Measurements from ENCODE around the gene TINCR.

DNA sequence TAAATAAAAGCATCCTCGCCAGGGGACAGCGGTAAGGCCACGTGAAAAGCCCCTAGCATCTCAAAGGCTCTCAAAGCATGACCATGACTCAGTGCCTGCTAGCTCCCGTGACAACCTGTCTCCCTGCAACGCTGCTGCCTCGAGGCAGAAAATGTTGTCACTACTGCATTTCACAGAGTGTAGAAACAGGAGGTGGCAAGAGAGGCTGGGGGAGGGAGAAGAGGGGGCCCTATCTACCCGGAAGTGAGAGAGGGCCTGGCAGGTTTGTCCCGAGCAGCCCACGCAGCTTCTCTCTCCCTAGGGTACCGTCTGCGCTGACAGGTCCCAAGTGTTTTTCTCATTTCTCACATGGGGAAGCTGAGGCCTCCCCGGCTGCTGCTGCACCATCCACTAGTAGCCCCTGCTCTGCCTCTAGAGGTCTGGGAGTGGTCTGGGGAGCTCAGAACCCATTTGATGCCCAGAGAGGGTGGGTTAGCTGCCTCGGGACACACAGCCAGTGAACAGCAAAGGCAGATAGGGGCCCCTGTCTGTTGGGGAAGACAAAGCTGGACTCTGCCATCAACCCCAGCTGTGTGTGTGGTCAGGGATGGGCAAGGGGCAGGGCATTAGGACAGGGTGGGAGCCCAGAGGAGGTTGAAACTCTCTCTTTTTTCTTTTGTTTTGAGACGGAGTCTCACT lies 3.7 kb downstream of the TINCR start:
- TF ChIP-seq CREB5 (CRISPR knock-in tag; IDR thresholded peaks at IDR 0.05; ENCODE audit: low read depth) (no peak), ZNF8 (CRISPR knock-in tag; IDR thresholded peaks at IDR 0.05) (no peak), BACH2 (CRISPR knock-in tag; IDR thresholded peaks at IDR 0.05; ENCODE audit: borderline replicate concordance) (no peak), ZNF565 (CRISPR knock-in tag; conservative IDR thresholded peaks at IDR 0.05; ENCODE audit: low read depth) (no peak), RARB (CRISPR knock-in tag; IDR thresholded peaks at IDR 0.05) (no peak), TOX (CRISPR knock-in tag; IDR thresholded peaks at IDR 0.05; ENCODE audit: borderline replicate concordance) (no peak), SNAI2 (CRISPR knock-in tag; IDR thresholded peaks at IDR 0.05) (no peak), ZFP3 (CRISPR knock-in tag; IDR thresholded peaks at IDR 0.05) (no peak), CSDC2 (CRISPR knock-in tag; IDR thresholded peaks at IDR 0.05) (no peak), GLIS3 (CRISPR knock-in tag; IDR thresholded peaks at IDR 0.05) (no peak), ESRRG (CRISPR knock-in tag; IDR thresholded peaks at IDR 0.05) (no peak)
- TF ChIP-seq, protein P1, sequence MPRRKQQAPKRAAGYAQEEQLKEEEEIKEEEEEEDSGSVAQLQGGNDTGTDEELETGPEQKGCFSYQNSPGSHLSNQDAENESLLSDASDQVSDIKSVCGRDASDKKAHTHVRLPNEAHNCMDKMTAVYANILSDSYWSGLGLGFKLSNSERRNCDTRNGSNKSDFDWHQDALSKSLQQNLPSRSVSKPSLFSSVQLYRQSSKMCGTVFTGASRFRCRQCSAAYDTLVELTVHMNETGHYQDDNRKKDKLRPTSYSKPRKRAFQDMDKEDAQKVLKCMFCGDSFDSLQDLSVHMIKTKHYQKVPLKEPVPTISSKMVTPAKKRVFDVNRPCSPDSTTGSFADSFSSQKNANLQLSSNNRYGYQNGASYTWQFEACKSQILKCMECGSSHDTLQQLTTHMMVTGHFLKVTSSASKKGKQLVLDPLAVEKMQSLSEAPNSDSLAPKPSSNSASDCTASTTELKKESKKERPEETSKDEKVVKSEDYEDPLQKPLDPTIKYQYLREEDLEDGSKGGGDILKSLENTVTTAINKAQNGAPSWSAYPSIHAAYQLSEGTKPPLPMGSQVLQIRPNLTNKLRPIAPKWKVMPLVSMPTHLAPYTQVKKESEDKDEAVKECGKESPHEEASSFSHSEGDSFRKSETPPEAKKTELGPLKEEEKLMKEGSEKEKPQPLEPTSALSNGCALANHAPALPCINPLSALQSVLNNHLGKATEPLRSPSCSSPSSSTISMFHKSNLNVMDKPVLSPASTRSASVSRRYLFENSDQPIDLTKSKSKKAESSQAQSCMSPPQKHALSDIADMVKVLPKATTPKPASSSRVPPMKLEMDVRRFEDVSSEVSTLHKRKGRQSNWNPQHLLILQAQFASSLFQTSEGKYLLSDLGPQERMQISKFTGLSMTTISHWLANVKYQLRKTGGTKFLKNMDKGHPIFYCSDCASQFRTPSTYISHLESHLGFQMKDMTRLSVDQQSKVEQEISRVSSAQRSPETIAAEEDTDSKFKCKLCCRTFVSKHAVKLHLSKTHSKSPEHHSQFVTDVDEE (CRISPR knock-in tag; IDR thresholded peaks at IDR 0.05), result no peak
